RPMI7951 (cell line): Measurements from ENCODE around the gene CNTRL. TPM values are rescaled to one million over a fixed set of nuclear protein-coding genes. Genes with fewer than 3 reads are reported as not detected.
"Not testable (repeated sequence)": the region's sequence is repeated elsewhere in the genome, so short reads cannot be mapped to it uniquely, and the experiment has no call there.

Source experiments
- DNase-seq: peaks from one replicate; pipeline ENCODE4 v3.0.0-alpha.2; 2012; ENCODE audit warnings: low read depth
- total RNA-seq: library from RNA; depleted of rRNA; stranded (reverse); fragments of >200 nt; shearing (Covaris generic); gene quantifications from 2 replicates; pipeline ENCODE4 v1.2.3, GENCODE V29; 2014

The CNTRL gene
- total RNA-seq, 1 experiment from 2014 or later, result 19.5 TPM

- no peak for DNase-seq
These were observed 2.9 kb upstream of the CNTRL start for GRCh38 chr9:121071756-121072421.

- DNase-seq, result peak; percentile 49
These were observed 1.7 kb upstream of the CNTRL start for GRCh38 chr9:121073038-121073437.

- DNase-seq, result no peak
These were observed 689 bp downstream of the CNTRL start for GRCh38 chr9:121075251-121076036.

GRCh38 chr9:121082075-121082474, 7.3 kb downstream of the CNTRL start:
- no peak for DNase-seq

- DNase-seq, result no peak
These were observed 10.9 kb downstream of the CNTRL start for GRCh38 chr9:121085661-121086060.

GRCh38 chr9:121088576-121088975, 13.8 kb downstream of the CNTRL start:
- no peak for DNase-seq

GRCh38 chr9:121090743-121091142, 16.0 kb downstream of the CNTRL start:
- DNase-seq, result not testable (repeated sequence)

GRCh38 chr9:121095057-121095456, 20.3 kb downstream of the CNTRL start:
- DNase-seq, result no peak

GRCh38 chr9:121098567-121099198, 23.9 kb downstream of the CNTRL start:
- no peak for DNase-seq

GRCh38 chr9:121104054-121104453, 29.3 kb downstream of the CNTRL start:
- DNase-seq, result not testable (repeated sequence)

- DNase-seq, result no peak
These were observed 30.8 kb downstream of the CNTRL start for GRCh38 chr9:121105531-121105930.

- no peak for DNase-seq
These were observed 32.3 kb downstream of the CNTRL start for GRCh38 chr9:121107029-121107428.

- DNase-seq, result no peak
These were observed 33.1 kb downstream of the CNTRL start for GRCh38 chr9:121107881-121108280.

GRCh38 chr9:121115466-121115865, 40.7 kb downstream of the CNTRL start:
- no peak for DNase-seq

- no peak for DNase-seq
These were observed 43.5 kb downstream of the CNTRL start for GRCh38 chr9:121118266-121118665.

- no peak for DNase-seq
These were observed 45.6 kb downstream of the CNTRL start for GRCh38 chr9:121120386-121120785.

GRCh38 chr9:121121582-121122087, 46.9 kb downstream of the CNTRL start:
- peak; percentile 95 for DNase-seq

- peak; percentile 1 for DNase-seq
These were observed 47.7 kb downstream of the CNTRL start for GRCh38 chr9:121122246-121123032.

GRCh38 chr9:121123816-121124535, 49.2 kb downstream of the CNTRL start:
- DNase-seq, result no peak

GRCh38 chr9:121125590-121125989, 50.8 kb downstream of the CNTRL start:
- no peak for DNase-seq

- not testable (repeated sequence) for DNase-seq
These were observed 54.6 kb downstream of the CNTRL start for GRCh38 chr9:121129384-121129783.
